WTC11 (cell line): ENCODE measurements around the gene RNF44.

Experiments
- ATF2 ChIP-seq: sonication (generic); formaldehyde crosslinking; IDR thresholded peaks from 2 replicates; pipeline ENCODE4 v1.8.1; 2022; ENCODE audit warnings: low read depth, missing genetic modification reagents, borderline replicate concordance
- CTCF ChIP-seq: fragments of 200-600 bp; IDR thresholded peaks from 2 replicates; pipeline ENCODE4 v1.8.0; 2022; ENCODE audit warnings: antibody characterized with exemption
- EMX1 ChIP-seq: fragments of 250-450 bp; sonication (Bioruptor Pico); IDR thresholded peaks from 2 replicates; pipeline ENCODE4 v1.8.0; 2021; ENCODE audit warnings: mild to moderate bottlenecking
- FOXP1 ChIP-seq: sonication (generic); formaldehyde crosslinking; IDR thresholded peaks from 2 replicates; pipeline ENCODE4 v1.8.0; 2022; ENCODE audit warnings: missing genetic modification reagents, mild to moderate bottlenecking, moderate library complexity, borderline replicate concordance
- HMGXB4 ChIP-seq: sonication (generic); formaldehyde crosslinking; IDR thresholded peaks from 2 replicates; pipeline ENCODE4 v1.8.1; 2023; ENCODE audit warnings: mild to moderate bottlenecking, moderate library complexity, missing genetic modification reagents
- IRF1 ChIP-seq: sonication (generic); formaldehyde crosslinking; IDR thresholded peaks from 2 replicates; pipeline ENCODE4 v1.8.0; 2023; ENCODE audit warnings: missing genetic modification reagents
- IRF2 ChIP-seq: sonication (generic); formaldehyde crosslinking; IDR thresholded peaks from 2 replicates; pipeline ENCODE4 v1.8.0; 2022; ENCODE audit warnings: low read depth, missing genetic modification reagents, borderline replicate concordance
- KAT7 ChIP-seq: sonication (generic); formaldehyde crosslinking; IDR thresholded peaks from 2 replicates; pipeline ENCODE4 v1.8.1; 2023; ENCODE audit warnings: missing genetic modification reagents, mild to moderate bottlenecking, borderline replicate concordance
- MAX ChIP-seq: sonication (generic); formaldehyde crosslinking; IDR thresholded peaks from 2 replicates; pipeline ENCODE4 v1.8.0; 2022; ENCODE audit warnings: mild to moderate bottlenecking, missing genetic modification reagents
- PRDM15 ChIP-seq: sonication (generic); formaldehyde crosslinking; IDR thresholded peaks from 2 replicates; pipeline ENCODE4 v1.8.0; 2022; ENCODE audit warnings: missing genetic modification reagents
- ZNF512 ChIP-seq: sonication (generic); formaldehyde crosslinking; IDR thresholded peaks from 2 replicates; pipeline ENCODE4 v1.8.1; 2022; ENCODE audit warnings: missing genetic modification reagents, borderline replicate concordance

- TF ChIP-seq CTCF (no peak), EMX1 (CRISPR knock-in tag) (no peak), PRDM15 (CRISPR knock-in tag) (no peak), IRF1 (no peak), ZNF512 (CRISPR knock-in tag) (no peak), FOXP1 (CRISPR knock-in tag) (no peak), MAX (CRISPR knock-in tag) (no peak), HMGXB4 (CRISPR knock-in tag) (no peak), IRF2 (CRISPR knock-in tag) (no peak), KAT7 (CRISPR knock-in tag) (no peak), ATF2 (no peak)
Observed at GRCh38 chr5:176550275-176550831, 13.2 kb upstream of the RNF44 start.
